IMR-90 (cell line): ENCODE data around the gene GNB4. TPM values are rescaled to one million over a fixed set of nuclear protein-coding genes. Genes with fewer than 3 reads are reported as not detected.

Experiments used
- ATAC-seq: fragments of 200-7000 bp; cut with Tn5 transposase; 2 replicates; pipeline ENCODE4 v1.9.1; 2020; ENCODE audit warnings: low read depth, mild to moderate bottlenecking, moderate library complexity
- BruUV-seq: library from RNA; stranded (reverse); fragments of 400-500 nt; replicated peaks from 2 replicates; lab custom pipeline; 2021; lab: Mats Ljungman, UMichigan
- CTCF ChIA-PET: fragments of 300-600 bp; formaldehyde crosslinking; extraction: SDS; loops from one replicate; lab custom pipeline; 2021; ENCODE audit warnings: antibody characterized with exemption; lab: Yijun Ruan, JAX
- POLR2A ChIA-PET: fragments of 300-600 bp; sonication (Branson Sonifier 250); formaldehyde crosslinking; loops from one replicate; lab custom pipeline; 2022; ENCODE audit warnings: antibody characterized with exemption; ENCODE audit not compliant: unreplicated experiment; lab: Charles Lee
- DNase-seq: peaks from one replicate; pipeline ENCODE4 v3.0.0; 2013
- H2AFZ ChIP-seq: replicated peaks from 2 replicates; pipeline ENCODE3; 2013; ENCODE audit warnings: low read length, mild to moderate bottlenecking; ENCODE audit not compliant: poor library complexity
- H2AK5ac ChIP-seq: 2 replicates; pipeline ENCODE4 v1.6.1; 2013; ENCODE audit warnings: low read depth, low read length, inconsistent platforms
- H2AK9ac ChIP-seq: replicated peaks from 2 replicates; pipeline ENCODE3; 2013; ENCODE audit warnings: mild to moderate bottlenecking, low read depth, low read length, moderate library complexity; ENCODE audit not compliant: poor library complexity
- H2BK120ac ChIP-seq: 2 replicates; pipeline ENCODE4 v1.6.1; 2013; ENCODE audit warnings: low read depth, low read length, inconsistent platforms
- H2BK15ac ChIP-seq: 3 replicates; pipeline ENCODE4 v1.6.1; 2013; ENCODE audit warnings: low read depth, low read length, inconsistent platforms
- H2BK20ac ChIP-seq: 2 replicates; pipeline ENCODE4 v1.6.1; 2013; ENCODE audit warnings: low read depth, mild to moderate bottlenecking, inconsistent platforms, low read length, moderate library complexity
- H2BK5ac ChIP-seq: 2 replicates; pipeline ENCODE4 v1.6.1; 2013; ENCODE audit warnings: mild to moderate bottlenecking, low read depth, low read length, inconsistent platforms; ENCODE audit not compliant: poor library complexity, severe bottlenecking
- H3K14ac ChIP-seq: replicated peaks from 2 replicates; pipeline ENCODE4 v1.6.1; 2013; ENCODE audit warnings: low read depth, low read length, inconsistent platforms
- H3K18ac ChIP-seq: 2 replicates; pipeline ENCODE4 v1.6.1; 2013; ENCODE audit warnings: low read depth, low read length, control low read depth
- H3K23ac ChIP-seq: 2 replicates; pipeline ENCODE4 v1.6.1; 2013; ENCODE audit warnings: low read depth, low read length, inconsistent platforms
- H3K27ac ChIP-seq: 2 replicates; pipeline ENCODE4 v1.5.1; 2013; ENCODE audit warnings: mild to moderate bottlenecking, control low read depth, low read length; ENCODE audit not compliant: insufficient read depth
- H3K27me3 ChIP-seq: 2 replicates; pipeline ENCODE4 v1.6.1; 2013; ENCODE audit warnings: low read length; ENCODE audit not compliant: control insufficient read depth, insufficient read depth
- H3K36me3 ChIP-seq: 2 replicates; pipeline ENCODE4 v1.6.1; 2013; ENCODE audit warnings: low read length, mixed read lengths; ENCODE audit not compliant: control insufficient read depth, insufficient read depth
- H3K4ac ChIP-seq: 2 replicates; pipeline ENCODE4 v1.6.1; 2013; ENCODE audit warnings: low read depth, low read length, inconsistent platforms
- H3K4me1 ChIP-seq: 2 replicates; pipeline ENCODE4 v1.6.1; 2013; ENCODE audit warnings: low read length, mixed read lengths; ENCODE audit not compliant: control insufficient read depth, insufficient read depth
- H3K4me2 ChIP-seq: 2 replicates; pipeline ENCODE4 v1.6.1; 2013; ENCODE audit warnings: low read depth, mild to moderate bottlenecking, control low read depth, low read length, moderate library complexity
- H3K4me3 ChIP-seq: 2 replicates; pipeline ENCODE4 v1.5.1; 2013; ENCODE audit warnings: low read depth, mild to moderate bottlenecking, control low read depth, low read length, moderate library complexity; ENCODE audit not compliant: insufficient read depth
- H3K56ac ChIP-seq: 2 replicates; pipeline ENCODE4 v1.6.1; 2013; ENCODE audit warnings: low read length, inconsistent platforms; ENCODE audit not compliant: insufficient read depth; ENCODE audit errors: extremely low read depth
- H3K79me1 ChIP-seq, 2 experiments: 2 replicates each; pipeline ENCODE4 v1.6.1; 2013; ENCODE audit warnings: low read length in 2 of 2, inconsistent platforms in 1 of 2, low read depth in 1 of 2
- H3K9ac ChIP-seq: 2 replicates; pipeline ENCODE4 v1.6.1; 2013; ENCODE audit warnings: low read depth, low read length, control low read depth
- H3K9me1 ChIP-seq: 2 replicates; pipeline ENCODE4 v1.6.1; 2013; ENCODE audit warnings: low read length, inconsistent platforms; ENCODE audit not compliant: insufficient read depth
- H3K9me3 ChIP-seq: 2 replicates; pipeline ENCODE4 v1.6.1; 2013; ENCODE audit warnings: low read length; ENCODE audit not compliant: control insufficient read depth, insufficient read depth
- H4K20me1 ChIP-seq: 2 replicates; pipeline ENCODE4 v1.6.1; 2013; ENCODE audit warnings: low read length, inconsistent platforms; ENCODE audit not compliant: insufficient read depth
- H4K5ac ChIP-seq: 2 replicates; pipeline ENCODE4 v1.6.1; 2013; ENCODE audit warnings: mild to moderate bottlenecking, low read depth, low read length, control low read depth
- H4K8ac ChIP-seq, 2 experiments: 2 replicates each; pipeline ENCODE4 v1.6.1; 2013; ENCODE audit warnings: low read depth in 2 of 2, low read length in 2 of 2, control low read depth in 1 of 2, inconsistent platforms in 1 of 2
- H4K91ac ChIP-seq: 2 replicates; pipeline ENCODE4 v1.6.1; 2013; ENCODE audit warnings: low read depth, low read length, inconsistent platforms; ENCODE audit not compliant: insufficient read depth
- ELK1 ChIP-seq: fragments of 150-350 bp; IDR thresholded peaks from 2 replicates; pipeline ENCODE4 v1.6.1; 2016; ENCODE audit warnings: low read depth, mild to moderate bottlenecking, low read length, moderate library complexity, borderline replicate concordance
- FOS ChIP-seq: fragments of 150-350 bp; IDR thresholded peaks from 2 replicates; pipeline ENCODE4 v1.6.1; 2016; ENCODE audit warnings: low read depth, low read length
- MXI1 ChIP-seq: IDR thresholded peaks from 2 replicates; pipeline ENCODE4 v1.6.1; 2012; ENCODE audit warnings: low read depth, mild to moderate bottlenecking, low read length, moderate library complexity, borderline replicate concordance
- NFE2L2 ChIP-seq: fragments of 150-350 bp; IDR thresholded peaks from 2 replicates; pipeline ENCODE4 v1.6.1; 2016; ENCODE audit warnings: low read depth, mild to moderate bottlenecking, low read length
- RAD21 ChIP-seq: IDR thresholded peaks from 2 replicates; pipeline ENCODE4 v1.6.1; 2012; ENCODE audit warnings: low read length, improper control_type of control experiment
- SMC3 ChIP-seq: fragments of 150-350 bp; IDR thresholded peaks from 2 replicates; pipeline ENCODE4 v1.6.1; 2016; ENCODE audit warnings: low read depth, mild to moderate bottlenecking, antibody characterized with exemption, low read length, moderate library complexity
- WGBS, 2 experiments: methylation state at CpG; one replicate each; pipeline versions ENCODE4 v1.1.5 to v1.1.7; 2013; ENCODE audit warnings: missing lambda C conversion rate in 2 of 2; ENCODE audit not compliant: insufficient read length in 1 of 2; ENCODE audit errors: extremely low coverage in 2 of 2; 5-methylcytosine and 5-hydroxymethylcytosine counted together
- dilution Hi-C: fragments of 300-500 bp; cut with HindIII; formaldehyde crosslinking; loops from one replicate; pipeline ENCODE4 v1.14.3; 2018; ENCODE audit warnings: low sequenced_read_pairs; ENCODE audit not compliant: unreplicated experiment
- in situ Hi-C: fragments of 300-500 bp; cut with MboI; formaldehyde crosslinking; loops from 3 replicates; pipeline ENCODE4 v1.14.3; 2019; ENCODE audit warnings: low sequenced_read_pairs, inconsistent platforms, mixed read lengths
- intact Hi-C: fragments of 100-400 bp; cut with micrococcal nuclease; formaldehyde crosslinking; loops from 2 replicates; pipeline ENCODE4 v1.10.0; 2022
- polyA plus RNA-seq, 3 experiments: library from polyadenylated mRNA; depleted of rRNA; stranded (reverse); fragments of >200 nt; gene quantifications; 2 replicates each; pipeline ENCODE4 v1.2.3, GENCODE V29; 2012; ENCODE audit warnings: low replicate concordance in 1 of 3
- total RNA-seq: library from RNA; depleted of rRNA; stranded (reverse); fragments of >200 nt; gene quantifications from 2 replicates; pipeline ENCODE4 v1.2.3, GENCODE V29; 2012
- TF ChIP-seq, protein P1 (sequence below): conservative IDR thresholded peaks from 2 replicates; pipeline ENCODE4 v1.5.1; 2012; ENCODE audit warnings: mild to moderate bottlenecking, low read depth, low read length, improper control_type of control experiment
- TF ChIP-seq, protein P2 (sequence below): fragments of 150-350 bp; IDR thresholded peaks from 2 replicates; pipeline ENCODE4 v1.6.1; 2017; ENCODE audit warnings: mild to moderate bottlenecking, antibody characterized with exemption, low read length, low read depth

GNB4 gene
- total and polyA plus RNA-seq, 2 of the 4 experiments (the other 2 are of a cell fraction): 22.1 to 112 TPM

- in situ Hi-C loops: loop anchor here (5.0 kb wide), 1 partner anchor 111 kb away; no protein-coding TSS in a partner anchor
- Histone ChIP-seq H4K91ac (no peak overlapping the region), H4K20me1 (peaks cover 28% of the 10 kb centered on the region; the same call in 1 of the 2 replicates), H3K4me3 (no peak overlapping the region), H3K18ac (no peak overlapping the region), H3K14ac (no peak overlapping the region), H3K56ac (no peak overlapping the region), H3K9ac (no peak overlapping the region), H3K23ac (peak overlapping the region; percentile 1; the same call in 1 of the 2 replicates), H2BK120ac (no peak overlapping the region), H4K5ac (no peak overlapping the region), H3K27me3 (no peaks in the 10 kb centered on the region), H3K4me2 (no peak overlapping the region), H3K36me3 (peaks cover 4% of the 10 kb centered on the region; the same call in 1 of the 2 replicates), H2AK5ac (no peak overlapping the region), H3K79me1 (peaks cover 6 to 31% of the 10 kb centered on the region in 2 experiments; a peak in 3 of 4 replicates), H3K4me1 (peaks cover 5% of the 10 kb centered on the region), H2BK20ac (no peak overlapping the region), H4K8ac (no peak overlapping the region), H2AFZ (no peak overlapping the region), H3K9me1 (peaks cover 18% of the 10 kb centered on the region), H3K9me3 (no peaks in the 10 kb centered on the region), H3K27ac (no peak overlapping the region), H3K4ac (no peak overlapping the region), H2BK15ac (no peak overlapping the region), H2BK5ac (no peak overlapping the region), H2AK9ac (no peak overlapping the region)
- TF ChIP-seq MXI1: no peak
- no peak for TF ChIP-seq NFE2L2
- TF ChIP-seq, protein P1, sequence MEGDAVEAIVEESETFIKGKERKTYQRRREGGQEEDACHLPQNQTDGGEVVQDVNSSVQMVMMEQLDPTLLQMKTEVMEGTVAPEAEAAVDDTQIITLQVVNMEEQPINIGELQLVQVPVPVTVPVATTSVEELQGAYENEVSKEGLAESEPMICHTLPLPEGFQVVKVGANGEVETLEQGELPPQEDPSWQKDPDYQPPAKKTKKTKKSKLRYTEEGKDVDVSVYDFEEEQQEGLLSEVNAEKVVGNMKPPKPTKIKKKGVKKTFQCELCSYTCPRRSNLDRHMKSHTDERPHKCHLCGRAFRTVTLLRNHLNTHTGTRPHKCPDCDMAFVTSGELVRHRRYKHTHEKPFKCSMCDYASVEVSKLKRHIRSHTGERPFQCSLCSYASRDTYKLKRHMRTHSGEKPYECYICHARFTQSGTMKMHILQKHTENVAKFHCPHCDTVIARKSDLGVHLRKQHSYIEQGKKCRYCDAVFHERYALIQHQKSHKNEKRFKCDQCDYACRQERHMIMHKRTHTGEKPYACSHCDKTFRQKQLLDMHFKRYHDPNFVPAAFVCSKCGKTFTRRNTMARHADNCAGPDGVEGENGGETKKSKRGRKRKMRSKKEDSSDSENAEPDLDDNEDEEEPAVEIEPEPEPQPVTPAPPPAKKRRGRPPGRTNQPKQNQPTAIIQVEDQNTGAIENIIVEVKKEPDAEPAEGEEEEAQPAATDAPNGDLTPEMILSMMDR: peak; percentile 40
- TF ChIP-seq RAD21: peak; percentile 34
- no peak for TF ChIP-seq FOS
- TF ChIP-seq, protein P2, sequence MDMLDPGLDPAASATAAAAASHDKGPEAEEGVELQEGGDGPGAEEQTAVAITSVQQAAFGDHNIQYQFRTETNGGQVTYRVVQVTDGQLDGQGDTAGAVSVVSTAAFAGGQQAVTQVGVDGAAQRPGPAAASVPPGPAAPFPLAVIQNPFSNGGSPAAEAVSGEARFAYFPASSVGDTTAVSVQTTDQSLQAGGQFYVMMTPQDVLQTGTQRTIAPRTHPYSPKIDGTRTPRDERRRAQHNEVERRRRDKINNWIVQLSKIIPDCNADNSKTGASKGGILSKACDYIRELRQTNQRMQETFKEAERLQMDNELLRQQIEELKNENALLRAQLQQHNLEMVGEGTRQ: no peak
- TF ChIP-seq ELK1: no peak
- peak; percentile 42; the same call in 1 of the 2 replicates for TF ChIP-seq SMC3
- dilution Hi-C loops: no loop called here
- ChIA-PET CTCF (interaction anchor here (0.6 kb wide), 2 partner anchors 14 to 997 kb away, joined by 3 read pairs; no protein-coding TSS in a partner anchor), POLR2A (no interaction called here)
- DNase-seq (peak; percentile 48), ATAC-seq (no peak)
- BruUV-seq: no TSS peak
- intact Hi-C loops: no loop called here
- no CpG with 5 or more reads among the region's 7 CpGs for WGBS, 2 experiments
These were observed 4.8 kb downstream of the GNB4 start for GRCh38 chr3:179446501-179446900.
